Fibroblast of skin of left quadriceps (primary cell): ENCODE measurements around the gene CCNJL.

Experiments
- DNase-seq, 2 experiments: peaks; one replicate each; pipeline ENCODE4 v3.0.0-alpha.2; 2013; ENCODE audit warnings: low read depth in 2 of 2

The CCNJL gene

DNA sequence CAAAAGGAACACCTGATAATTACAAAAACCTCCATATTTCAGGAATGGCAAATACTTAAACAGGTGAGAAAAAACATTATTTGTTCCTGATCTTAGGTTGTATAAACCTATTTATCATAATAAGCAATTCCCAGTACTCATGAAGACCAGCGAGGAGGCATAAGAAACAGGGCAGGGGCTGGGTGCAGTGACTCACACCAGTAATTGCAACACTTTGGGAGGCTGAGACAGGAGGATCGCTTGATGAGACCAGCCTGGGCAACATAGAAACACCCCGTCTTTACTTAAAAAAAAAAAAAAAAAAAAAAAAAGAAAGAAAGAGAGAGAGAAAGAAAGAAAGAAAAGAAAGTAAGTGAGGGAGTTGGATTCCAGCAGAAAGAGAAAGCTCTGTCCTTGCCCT lies 21.6 kb downstream of the CCNJL start:
- no peak for DNase-seq

DNA sequence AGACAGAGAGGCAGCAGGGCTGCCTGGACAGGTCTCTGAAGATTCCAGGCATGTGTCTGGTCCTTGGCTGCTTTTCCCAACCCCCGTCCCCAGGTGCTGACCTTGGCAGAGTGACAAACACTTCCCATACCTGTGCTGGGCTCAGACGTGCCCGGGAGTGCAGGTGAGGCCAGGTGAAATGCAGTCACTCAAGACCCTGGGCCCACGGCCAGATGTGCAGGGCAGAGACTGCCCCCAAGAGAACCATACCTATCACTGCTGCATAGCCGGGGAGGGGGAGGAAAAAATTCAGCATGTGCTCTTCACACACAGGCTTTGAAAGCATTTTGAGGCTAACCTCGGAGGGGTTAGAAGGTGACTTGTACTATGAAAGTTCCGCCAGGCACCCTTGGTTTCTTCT lies 22.6 kb downstream of the CCNJL start:
- DNase-seq = no peak

DNA sequence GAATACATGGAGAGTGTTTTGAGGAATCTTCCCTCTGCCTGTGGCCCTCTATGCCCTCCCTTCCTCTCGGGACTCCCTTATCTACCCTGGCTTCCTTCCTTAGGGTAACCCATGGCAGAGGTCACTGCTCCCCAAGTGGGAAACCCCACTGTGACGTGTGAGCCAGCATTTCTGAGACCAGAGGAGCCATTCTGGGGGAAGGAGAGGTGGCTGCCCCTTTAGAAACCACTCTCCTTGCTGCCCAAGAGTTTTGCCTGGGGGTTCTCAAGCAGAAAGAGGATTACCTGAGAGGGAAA lies 23.1 kb downstream of the CCNJL start:
- no peak for DNase-seq

DNA sequence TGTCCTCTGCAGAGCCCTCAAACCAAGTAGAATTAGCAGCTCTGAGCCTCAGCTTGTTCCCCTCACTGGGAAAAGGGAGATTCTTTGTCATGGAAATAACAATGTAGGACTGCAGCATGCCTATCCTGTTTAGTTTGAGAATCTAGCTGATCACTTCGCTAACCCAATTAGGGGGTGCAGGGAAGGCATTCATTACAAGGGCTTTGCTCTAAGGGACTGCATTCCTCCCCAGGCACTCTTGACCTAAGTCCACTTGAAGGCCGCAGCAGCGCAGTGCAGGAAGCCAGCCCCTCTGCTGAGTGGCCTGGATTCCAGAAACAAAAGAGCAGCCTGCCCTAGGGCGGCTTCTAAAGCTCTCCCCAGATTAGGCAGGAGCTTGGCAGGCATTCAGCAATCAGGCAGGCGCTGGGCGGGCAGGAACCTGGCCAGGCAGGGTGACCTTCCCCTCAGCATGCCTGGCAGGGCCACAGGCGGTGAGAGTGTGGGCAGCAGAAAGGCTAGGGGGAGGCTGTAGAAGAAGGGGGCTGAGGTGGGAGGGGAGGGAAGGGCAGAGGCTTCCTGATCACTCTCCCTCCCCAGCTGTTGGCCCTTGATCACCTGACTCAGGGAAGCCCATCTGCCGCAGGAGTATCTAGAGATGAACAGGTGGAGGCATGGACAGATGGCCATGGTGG lies 24.8 kb downstream of the CCNJL start:
- no peak for DNase-seq

DNA sequence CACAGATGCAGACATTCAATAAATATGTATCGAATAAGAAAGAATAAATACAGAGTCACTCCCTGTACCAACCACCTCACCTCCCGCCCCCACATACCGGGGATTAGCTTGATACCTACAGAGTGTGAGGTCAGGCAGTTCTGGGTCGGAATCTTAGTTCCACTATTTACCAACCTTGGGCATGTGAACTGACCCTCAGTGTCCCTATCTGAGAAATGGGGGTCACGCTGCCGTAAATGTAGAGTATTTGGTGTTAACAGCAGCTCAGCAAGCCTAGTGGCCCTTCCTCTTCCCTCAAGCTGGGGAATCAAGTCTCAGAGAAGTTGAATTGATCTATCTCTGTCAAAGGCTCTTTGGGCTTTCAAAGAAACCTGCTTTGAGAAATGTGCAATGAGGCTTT lies 25.4 kb downstream of the CCNJL start:
- DNase-seq = no peak

DNA sequence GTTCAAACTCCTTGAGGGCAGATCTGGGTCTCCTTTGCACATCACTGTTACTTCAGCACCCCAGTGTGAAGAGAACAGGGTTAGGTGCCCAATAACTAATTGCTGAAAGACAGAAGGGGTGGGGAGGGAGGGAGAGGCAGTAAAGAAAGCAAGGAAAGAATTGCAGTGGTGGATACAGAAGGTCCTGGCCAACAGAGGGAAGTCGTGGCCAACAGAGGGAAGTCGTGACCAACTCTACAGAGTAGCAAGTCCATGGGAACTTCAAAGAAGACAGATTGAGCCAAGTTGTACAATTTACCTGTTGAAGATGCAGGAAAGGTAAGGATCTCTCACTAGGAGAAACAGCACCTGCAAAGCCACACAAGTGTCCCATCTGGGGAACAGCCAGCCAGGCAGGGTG lies 27.0 kb downstream of the CCNJL start:
- no peak for DNase-seq

DNA sequence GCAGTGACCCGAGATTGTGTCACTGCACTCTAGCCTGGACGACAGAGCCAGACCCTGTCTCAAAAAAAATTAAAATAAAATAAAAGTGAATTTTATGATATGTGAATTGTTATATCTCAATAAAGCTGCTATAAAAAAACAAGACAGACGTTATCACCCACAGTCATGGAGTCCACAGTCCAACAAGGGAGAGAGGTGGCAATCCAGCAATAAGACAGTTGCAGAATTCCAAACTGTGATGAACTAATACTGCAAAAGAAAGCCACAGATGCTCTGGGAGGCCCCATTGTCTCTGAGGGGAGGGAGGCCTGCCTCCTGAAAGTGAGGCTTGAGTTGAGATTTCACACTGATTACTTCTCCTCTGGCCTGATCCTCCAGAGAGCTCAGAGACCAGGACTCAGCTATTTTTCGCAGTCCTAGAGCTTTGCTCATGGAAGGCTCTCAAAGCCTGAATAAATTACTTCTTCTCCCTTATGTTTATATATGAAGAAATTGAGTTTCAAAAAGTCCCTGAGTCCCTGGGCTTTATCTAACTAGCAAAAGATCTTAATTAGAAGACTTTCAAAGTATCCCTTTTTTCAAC lies 28.0 kb downstream of the CCNJL start:
- no peak for DNase-seq

DNA sequence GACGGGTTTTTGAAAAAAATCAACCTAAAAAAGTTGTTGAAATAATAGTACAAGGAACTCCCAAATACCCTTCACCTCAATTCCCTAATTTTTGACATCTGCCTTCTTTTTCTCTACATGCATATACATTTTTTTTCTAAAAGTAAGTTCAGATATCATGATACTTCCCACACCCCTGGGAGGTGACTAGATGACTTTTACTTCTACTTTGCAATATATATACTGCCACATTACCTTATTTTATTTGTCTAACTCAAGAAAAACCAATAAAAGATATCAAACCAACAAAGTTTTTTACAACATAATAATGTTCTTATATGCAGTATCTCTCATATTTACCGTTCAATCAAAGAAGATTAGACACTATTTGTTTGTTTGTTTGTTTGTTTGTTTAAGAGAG lies 31.1 kb downstream of the CCNJL start:
- no peak for DNase-seq

DNA sequence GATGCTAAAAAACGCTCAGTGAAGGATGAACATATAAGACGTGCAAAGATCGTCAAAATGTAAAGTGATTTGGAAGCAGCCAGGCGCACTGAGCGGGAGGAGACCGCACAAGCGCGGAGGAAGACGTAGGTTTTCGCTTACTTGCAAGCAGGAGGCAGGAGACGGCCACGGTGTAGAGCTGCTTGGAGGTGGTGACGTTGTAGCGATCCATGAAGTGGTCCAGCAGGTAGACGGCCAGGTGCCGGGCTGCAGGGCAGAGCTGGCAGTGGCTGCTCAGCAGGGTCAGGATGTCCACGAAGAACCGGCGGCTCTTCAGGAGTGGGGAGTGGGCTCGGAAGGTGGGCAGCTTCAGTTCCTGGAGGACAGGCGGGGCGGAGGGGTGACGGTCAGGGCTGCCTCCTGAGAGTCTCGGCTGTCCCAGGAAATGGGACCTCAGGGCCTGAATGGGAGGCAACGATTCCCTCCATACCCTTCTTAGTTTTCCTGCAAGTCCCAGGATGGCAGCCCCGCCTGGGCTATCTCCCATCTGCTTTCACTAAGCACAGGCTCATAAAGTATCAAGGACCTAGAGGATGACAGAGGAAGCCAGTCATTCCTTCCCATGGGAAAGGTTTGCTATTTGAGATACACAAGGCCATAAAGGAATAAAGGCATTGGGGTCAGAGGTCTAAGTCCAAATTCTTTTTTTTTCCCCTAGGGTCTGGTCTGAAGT lies 31.8 kb downstream of the CCNJL start:
- DNase-seq = no peak

DNA sequence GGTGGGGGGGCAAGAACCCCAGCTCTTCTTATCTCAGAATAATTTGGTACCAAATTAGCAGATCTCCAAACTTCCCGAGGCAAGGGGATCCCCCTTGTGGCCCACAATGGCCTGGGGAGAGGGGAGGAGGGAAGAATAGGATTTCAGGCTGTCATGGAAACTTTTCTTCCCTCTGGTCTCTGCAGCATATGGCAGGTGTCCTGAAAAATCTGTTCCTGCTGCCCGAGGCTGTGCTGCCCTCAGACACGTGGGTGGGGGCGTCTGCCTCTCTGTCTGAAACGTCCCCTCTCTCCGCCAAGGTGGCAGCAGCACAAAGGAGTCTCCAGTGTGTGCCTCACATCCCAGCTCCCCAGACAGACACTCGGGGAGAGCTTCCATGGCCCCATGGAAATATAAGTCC lies 34.0 kb downstream of the CCNJL start:
- DNase-seq = no peak

DNA sequence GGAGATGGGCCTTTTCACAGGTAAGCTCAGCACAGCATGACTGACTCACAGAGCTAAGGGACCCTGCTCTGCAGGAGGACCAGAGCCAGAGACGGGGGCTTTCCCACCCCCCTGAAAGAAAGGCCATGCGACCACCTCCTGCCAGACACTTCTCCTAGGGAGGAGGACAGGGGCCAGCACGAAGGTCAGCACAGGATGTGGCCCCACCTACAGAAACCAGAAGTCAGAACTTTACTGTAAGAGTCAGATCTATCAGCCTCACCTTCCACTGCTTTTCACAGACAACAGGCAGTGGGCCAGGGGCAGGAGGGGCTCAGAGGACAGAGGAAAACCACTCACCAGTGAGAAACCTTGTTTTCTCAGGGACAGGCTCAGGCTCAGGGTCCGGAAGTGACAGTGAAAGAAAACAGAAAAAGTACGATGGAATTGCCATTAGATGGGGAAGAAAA lies 37.9 kb downstream of the CCNJL start:
- no peak for DNase-seq

DNA sequence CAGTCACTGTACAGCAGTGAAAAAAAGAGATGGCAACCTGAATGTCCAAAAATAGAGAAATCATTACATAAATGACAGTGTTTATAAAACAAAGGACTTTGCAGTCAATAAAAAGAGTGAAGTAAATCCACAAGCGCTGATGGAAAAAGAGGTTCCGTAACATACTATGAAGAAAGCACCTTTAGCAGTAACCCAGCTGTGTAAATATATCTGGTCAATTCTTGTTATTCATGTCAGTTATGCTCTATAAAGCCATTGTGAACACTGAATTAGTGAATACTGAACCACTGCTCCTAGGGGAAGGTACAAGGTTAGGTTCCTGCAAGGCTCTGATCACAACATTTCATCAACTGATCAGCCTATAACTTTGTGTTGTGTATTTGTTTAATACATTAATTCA lies 39.5 kb downstream of the CCNJL start:
- no peak for DNase-seq

DNA sequence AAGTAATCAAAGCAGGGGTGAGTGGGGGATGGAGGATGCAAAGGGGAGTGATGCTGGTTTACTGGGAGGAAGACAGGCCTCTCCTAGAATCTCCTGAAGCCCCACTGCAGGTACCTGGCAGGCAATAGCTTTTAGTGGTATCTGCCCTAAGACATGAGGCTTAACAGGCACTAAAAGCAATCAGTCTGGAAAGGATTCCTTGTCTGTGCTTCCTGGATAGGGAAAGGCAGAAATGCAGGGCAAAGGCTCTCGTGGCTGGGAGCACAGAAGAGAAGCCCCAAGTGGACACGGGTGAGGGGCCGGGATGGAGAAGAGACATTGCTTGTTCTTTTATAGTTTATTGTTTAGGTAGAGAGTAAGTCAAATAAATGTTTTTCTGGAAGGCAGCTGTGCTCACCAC lies 40.1 kb downstream of the CCNJL start:
- DNase-seq = no peak

DNA sequence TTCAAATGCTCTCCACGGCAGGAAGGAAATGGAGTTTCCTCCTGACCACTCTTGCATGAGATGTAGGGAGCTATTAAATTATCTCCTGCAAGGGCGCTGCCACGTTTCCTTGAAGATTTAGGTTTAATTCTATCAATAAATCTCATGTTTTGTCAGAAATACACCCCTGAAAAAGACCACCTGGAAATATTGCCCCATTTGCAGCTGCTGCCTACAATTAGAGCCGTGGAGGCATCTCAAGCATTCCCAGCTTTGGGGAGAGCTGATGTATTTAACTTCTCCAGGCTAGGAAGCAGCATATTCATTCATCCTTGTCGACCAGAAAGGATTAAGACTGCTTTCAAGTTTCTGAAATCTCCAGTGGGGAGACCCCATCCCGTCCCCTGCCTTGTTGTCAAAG lies 40.5 kb downstream of the CCNJL start:
- no peak for DNase-seq

DNA sequence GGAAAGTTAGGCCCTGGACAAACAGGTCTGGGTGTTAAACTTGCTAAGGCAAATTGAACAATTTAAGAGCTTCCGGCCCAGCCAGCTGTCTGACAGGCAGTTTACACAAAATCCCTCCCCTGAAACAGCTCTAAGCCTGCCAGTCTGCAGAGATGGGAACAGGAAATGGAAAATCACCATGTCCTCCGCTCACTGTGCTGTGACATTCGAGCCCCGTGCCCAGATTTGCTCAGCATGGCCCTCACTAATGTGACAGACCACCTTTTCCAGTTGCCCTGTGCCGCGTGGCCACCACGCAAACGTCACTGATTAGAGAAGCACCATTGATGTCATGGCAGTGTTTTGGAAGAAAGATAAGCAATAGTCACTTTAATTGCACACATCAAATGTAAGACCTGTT lies 41.0 kb downstream of the CCNJL start:
- DNase-seq = no peak

DNA sequence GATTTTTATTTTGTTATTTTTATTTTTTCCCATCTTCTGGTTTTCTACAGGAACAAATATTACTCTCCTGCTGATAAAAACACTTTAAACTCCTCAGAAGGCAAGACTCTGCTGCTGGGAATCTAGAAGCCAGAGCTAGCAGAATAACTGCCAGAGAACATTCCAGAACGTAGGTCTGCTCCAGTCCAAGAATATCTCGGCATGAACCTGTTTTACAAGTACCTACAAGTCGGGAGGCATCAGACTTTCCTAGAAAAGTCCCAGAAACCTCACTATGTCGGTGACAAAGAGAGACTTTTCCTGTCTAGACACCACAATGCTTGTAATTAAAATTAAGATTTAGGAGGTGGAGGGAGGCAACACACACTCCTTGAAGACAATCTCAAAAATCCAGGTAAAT lies 41.7 kb downstream of the CCNJL start:
- DNase-seq = no peak

DNA sequence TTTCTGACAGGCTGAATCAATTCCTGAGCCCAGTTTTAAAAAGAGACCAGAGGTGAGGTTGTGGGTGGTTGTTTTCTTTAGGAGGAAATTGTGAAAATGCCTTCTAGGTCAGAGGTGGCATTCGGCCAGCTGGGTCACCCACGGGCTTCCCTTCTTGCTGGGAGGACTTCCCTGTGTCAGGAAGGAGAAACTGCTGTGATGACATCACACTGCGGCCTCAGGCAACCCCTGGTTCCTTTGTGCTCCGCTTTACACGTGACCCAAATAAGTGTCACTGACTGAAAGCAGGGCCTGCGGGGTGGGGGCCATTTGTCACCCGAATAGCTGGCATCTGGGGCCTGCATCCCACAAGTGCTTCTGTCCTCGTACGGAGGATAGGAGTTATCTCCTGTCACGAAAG lies 43.3 kb downstream of the CCNJL start:
- no peak for DNase-seq

DNA sequence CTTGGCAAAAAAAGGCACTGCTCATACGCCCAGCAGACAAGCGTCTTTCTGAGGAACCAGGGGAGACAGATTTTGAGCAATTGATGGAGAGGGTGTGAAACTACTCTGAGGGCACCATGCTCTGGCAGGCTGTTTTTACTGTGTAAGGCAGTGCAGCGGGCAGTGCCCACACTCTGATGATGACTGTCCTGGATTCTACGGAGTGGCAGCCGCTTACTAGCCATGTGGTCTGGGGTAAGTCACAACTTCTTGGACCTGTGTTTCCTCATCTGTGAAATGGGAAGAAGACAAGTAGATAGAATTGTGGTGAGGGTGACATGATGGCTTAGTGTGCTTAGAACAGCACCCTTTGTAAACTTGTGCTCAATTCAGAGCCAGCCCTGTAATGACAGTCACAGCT lies 44.2 kb downstream of the CCNJL start:
- no peak for DNase-seq

DNA sequence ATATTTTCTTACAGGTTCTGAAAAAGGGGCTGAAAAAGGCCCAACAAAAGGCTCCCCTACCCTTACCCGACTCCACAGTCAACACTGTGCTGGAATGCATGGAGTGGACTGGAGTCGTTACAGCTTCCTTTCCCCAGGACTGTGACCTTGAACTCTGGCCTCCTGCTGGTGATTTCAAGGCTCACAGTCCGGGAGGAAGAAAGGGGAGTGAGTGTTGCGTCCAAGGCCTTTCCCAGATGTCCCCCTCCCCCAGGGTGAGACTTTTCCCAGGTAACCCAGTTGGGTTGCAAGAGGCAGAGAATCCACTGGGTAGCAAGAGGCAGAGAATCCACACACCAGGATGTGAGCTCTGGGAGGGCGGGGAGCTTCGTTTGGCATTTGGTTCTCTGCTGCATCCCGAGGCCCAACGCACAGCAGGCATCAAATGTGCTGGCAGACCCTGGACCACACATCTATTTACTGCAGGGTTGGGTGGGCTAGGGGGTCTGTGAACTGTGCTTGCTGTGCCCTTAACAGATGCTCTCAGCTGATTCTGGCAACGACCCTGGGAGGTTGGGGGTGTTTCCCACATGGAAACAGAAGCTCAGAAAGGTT lies 45.5 kb downstream of the CCNJL start:
- DNase-seq = no peak

DNA sequence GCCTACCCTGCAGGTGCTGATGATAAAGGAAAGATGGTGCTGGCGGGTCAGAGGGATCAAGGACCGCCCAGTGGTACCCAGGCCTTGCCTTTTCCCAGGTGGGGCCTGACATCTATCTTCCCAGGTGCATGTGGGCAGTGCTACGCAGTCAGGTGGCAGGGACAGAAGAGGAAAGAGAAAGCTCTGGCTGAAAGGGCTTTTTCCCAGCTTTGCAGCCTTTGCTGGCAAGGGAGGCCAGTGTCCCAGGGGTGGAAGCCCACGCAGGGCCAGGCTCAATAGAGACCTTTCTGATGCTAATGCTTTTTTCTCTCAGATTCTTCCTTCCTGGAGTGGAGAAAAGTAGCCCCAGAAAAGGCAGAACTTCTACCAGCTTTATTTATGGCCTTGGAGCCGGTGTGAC lies 46.3 kb downstream of the CCNJL start:
- DNase-seq = no peak

DNA sequence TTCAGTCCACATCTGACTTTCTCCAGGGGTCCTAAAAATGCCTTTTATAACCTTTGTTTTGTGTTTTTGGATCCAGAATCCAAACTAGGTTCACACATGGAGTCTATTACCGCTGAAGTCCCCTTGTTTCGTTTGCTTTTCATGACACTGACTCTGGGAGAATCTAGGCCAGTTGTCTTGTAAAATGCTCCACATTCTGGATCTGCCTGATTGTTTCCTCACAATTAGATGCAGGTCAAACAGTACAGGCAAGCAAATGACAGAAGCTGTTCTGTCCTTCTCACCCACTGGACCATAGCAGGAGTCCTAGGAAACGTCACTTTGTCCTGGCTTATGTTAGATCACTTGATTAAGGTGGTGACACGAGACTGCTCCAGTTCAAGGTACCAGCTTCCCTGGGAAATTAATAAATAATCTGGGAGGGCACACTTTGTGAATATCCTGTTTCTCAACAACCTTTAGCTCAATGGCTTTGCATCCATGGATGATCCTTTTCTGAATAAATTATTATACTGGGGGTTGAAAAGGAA lies 49.0 kb downstream of the CCNJL start:
- no peak for DNase-seq

DNA sequence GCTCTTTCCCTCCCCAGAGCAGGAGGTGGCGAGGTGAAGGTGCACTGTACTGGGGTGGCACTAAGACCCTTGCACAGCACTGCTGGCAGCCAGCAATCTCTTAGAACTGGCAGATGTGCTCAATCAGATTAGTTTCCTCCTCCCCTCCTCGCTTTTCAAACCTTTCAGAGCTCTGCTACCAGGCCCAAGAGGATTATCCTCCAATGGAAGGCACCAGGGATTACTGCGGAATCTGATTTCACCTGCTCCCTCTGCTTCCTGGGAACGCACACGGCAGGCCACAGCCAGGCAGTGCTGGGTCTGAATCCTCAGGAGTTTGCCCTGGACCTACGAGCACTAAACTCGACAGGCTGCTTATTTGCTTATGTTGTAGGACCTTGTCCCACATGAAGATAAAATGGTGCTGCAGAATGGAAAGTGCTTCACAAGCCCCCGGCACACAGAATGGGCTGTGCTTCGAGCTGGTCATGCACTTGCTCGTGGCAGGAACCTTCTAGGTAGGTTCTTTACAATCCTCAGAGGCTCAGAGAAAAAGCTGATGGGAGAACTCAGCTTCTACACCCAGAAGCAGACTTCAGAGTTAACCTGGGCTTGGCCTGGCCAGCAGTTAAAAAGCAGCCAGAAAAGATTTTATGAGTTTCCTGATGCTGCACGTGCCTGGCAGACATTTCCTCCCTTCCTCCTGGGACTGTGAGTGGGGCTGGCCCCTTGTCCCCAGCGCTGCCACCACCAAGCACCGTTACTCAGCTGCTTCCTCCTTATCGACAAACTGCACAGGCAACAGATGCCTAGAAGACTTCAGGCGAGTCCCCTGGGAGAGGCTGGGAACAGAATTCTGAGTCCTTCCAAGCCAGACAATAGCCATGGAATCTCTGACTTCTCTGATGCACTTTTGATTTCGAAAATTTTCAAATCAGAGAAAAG lies 50.0 kb downstream of the CCNJL start:
- DNase-seq = no peak
